ENCODE results near the gene SLC22A9. TPM values are rescaled to one million over a fixed set of nuclear protein-coding genes. Genes with fewer than 3 reads are reported as not detected.
"Not testable (repeated sequence)": the region's sequence is repeated elsewhere in the genome, so short reads cannot be mapped to it uniquely, and the experiment has no call there.

Gene SLC22A9
- not detected in 2 replicates for total RNA-seq (2014; rRNA removed; shearing (Covaris generic))

- no peak for DNase-seq (ENCODE audit: low spot score)
Observed at GRCh38 chr11:63369165-63369970, at the start of gene SLC22A9. SLC22A9 (plus strand) TSS chr11:63369785; CDS start chr11:63370057, 272 bp downstream.

- DNase-seq (ENCODE audit: low spot score): no peak
Observed at GRCh38 chr11:63321723-63322122, 47.9 kb upstream of the SLC22A9 start.

- DNase-seq (ENCODE audit: low spot score): not testable (repeated sequence)
Observed at GRCh38 chr11:63335089-63335488, 34.5 kb upstream of the SLC22A9 start.

- DNase-seq (ENCODE audit: low spot score): no peak
Observed at GRCh38 chr11:63337070-63337469, 32.5 kb upstream of the SLC22A9 start.

- no peak for DNase-seq (ENCODE audit: low spot score)
Observed at GRCh38 chr11:63343130-63343529, 26.5 kb upstream of the SLC22A9 start.

- DNase-seq (ENCODE audit: low spot score): no peak
Observed at GRCh38 chr11:63352144-63352543, 17.4 kb upstream of the SLC22A9 start.

GRCh38 chr11:63362196-63362793 is 7.3 kb upstream of the SLC22A9 start:
- no peak for DNase-seq (ENCODE audit: low spot score)

GRCh38 chr11:63369971-63370588 is 495 bp downstream of the SLC22A9 start:
- no peak for DNase-seq (ENCODE audit: low spot score)

GRCh38 chr11:63371396-63371795 is 1.8 kb downstream of the SLC22A9 start:
- no peak for DNase-seq (ENCODE audit: low spot score)

- no peak for DNase-seq (ENCODE audit: low spot score)
Observed at GRCh38 chr11:63375434-63375833, 5.8 kb downstream of the SLC22A9 start.

- DNase-seq (ENCODE audit: low spot score): no peak
Observed at GRCh38 chr11:63380130-63380529, 10.5 kb downstream of the SLC22A9 start.

GRCh38 chr11:63395697-63396096 is 26.1 kb downstream of the SLC22A9 start:
- no peak for DNase-seq (ENCODE audit: low spot score)

GRCh38 chr11:63404161-63404935 is 34.8 kb downstream of the SLC22A9 start:
- no peak for DNase-seq (ENCODE audit: low spot score)

- DNase-seq (ENCODE audit: low spot score): no peak
Observed at GRCh38 chr11:63405114-63405513, 35.5 kb downstream of the SLC22A9 start.

- no peak for DNase-seq (ENCODE audit: low spot score)
Observed at GRCh38 chr11:63406458-63406857, 36.9 kb downstream of the SLC22A9 start.

- DNase-seq (ENCODE audit: low spot score): no peak
Observed at GRCh38 chr11:63417174-63417852, 47.7 kb downstream of the SLC22A9 start.

- no peak for DNase-seq (ENCODE audit: low spot score)
Observed at GRCh38 chr11:63427971-63428508, 58.5 kb downstream of the SLC22A9 start.

- not testable (repeated sequence) for DNase-seq (ENCODE audit: low spot score)
Observed at GRCh38 chr11:63430731-63431130, 61.1 kb downstream of the SLC22A9 start.

GRCh38 chr11:63435351-63435750 is 65.8 kb downstream of the SLC22A9 start:
- not testable (repeated sequence) for DNase-seq (ENCODE audit: low spot score)

- not testable (repeated sequence) for DNase-seq (ENCODE audit: low spot score)
Observed at GRCh38 chr11:63435831-63436230, 66.2 kb downstream of the SLC22A9 start.

- no peak for DNase-seq (ENCODE audit: low spot score)
Observed at GRCh38 chr11:63443714-63444113, 74.1 kb downstream of the SLC22A9 start.

Data from A172 (cell line).